ENCODE data around the gene ZNF189. TPM values are rescaled to one million over a fixed set of nuclear protein-coding genes. Genes with fewer than 3 reads are reported as not detected.

The ZNF189 gene
- total RNA-seq, 1 experiment from 2014 or later, result 15.5 TPM

DNA sequence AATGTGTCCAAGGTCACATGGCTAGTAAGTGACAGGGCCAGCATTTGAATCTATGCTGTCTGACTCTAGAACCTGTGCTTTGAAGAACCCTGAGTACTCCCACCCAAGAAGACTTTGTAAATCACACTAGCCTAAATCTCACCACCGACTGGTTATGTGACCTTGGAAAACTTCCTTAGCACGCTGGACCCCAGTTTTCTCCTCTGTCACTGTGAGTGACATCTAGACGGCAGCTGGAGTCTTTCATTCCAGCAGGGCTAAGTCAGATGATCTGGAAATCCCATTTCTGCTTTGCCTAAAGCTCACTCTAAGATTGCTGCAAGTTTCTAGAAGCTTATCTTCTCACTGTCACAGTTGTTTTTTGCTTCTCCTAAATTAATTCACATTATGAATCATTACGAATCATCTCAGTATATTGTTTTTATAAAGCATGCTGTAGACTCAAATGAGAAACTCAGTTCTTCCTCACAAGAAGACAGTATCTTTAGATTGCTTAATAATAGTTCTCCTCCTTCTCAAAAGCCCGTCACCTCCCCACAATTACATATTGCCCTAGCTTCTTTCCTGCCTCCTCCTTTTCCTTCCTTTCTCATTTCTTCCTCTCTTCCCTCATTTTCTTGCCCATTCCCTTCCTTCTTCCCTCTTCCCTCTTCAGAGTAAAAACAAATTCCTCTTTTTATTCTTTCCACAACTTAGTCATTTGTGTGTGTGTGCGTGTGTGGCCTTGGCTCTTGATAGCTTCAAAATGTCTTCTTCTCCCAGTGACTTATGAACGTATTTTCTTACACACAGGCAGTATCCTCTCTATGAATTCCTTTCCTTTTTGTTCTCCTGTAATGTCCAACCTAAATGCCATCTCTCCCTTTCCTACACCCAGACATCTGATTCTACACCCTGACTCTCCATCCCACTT is 20.1 kb downstream of the ZNF189 start:
- Histone ChIP-seq H3K36me3 (ENCODE audit: insufficient read depth, low read length) (no peaks in the 10 kb centered on the region), H3K27ac (ENCODE audit: low read length) (no peak overlapping the region), H3K27me3 (ENCODE audit: low read length) (no peaks in the 10 kb centered on the region), H3K9me2 (replicated peaks; ENCODE audit: insufficient read depth, low read length) (no peaks in the 10 kb centered on the region), H3K9ac (ENCODE audit: low read length) (no peak overlapping the region), H3K4me3 (ENCODE audit: low read length) (no peak overlapping the region), H3K4me1 (ENCODE audit: low read length) (no peaks in the 10 kb centered on the region), H3K79me2 (ENCODE audit: low read length) (no peaks in the 10 kb centered on the region), H3K9me3 (ENCODE audit: low read length) (no peaks in the 10 kb centered on the region), H3K4me2 (ENCODE audit: low read depth, low read length, poor library complexity, severe bottlenecking) (no peak overlapping the region), H2AFZ (ENCODE audit: low read length) (no peak overlapping the region), H4K20me1 (ENCODE audit: insufficient read depth, low read depth, low read length) (no peaks in the 10 kb centered on the region)
- DNase-seq, result no peak

DNA sequence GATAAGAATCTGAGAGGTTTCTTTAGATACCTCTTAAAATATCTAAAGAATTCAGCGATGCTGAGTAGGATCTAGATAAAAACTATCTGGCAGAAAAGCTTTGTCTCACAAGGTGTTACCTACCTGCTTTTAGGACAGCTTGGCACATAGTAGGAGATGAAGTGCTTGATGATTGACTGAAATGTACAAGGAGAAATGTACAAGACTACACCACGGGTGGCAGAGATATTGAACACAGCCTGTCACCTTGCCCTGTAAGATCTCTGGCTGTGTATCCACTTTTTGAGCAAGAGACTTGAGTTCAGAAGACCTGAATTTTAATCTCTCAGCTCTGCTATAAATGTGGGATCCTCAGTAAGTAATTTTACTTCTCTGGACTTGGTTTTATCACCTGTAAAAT is 21.2 kb downstream of the ZNF189 start:
- Histone ChIP-seq H3K9me2 (replicated peaks; ENCODE audit: insufficient read depth, low read length) (no peaks in the 10 kb centered on the region), H3K36me3 (ENCODE audit: insufficient read depth, low read length) (no peaks in the 10 kb centered on the region), H3K27me3 (ENCODE audit: low read length) (no peaks in the 10 kb centered on the region), H3K4me1 (ENCODE audit: low read length) (no peaks in the 10 kb centered on the region), H3K27ac (ENCODE audit: low read length) (no peak overlapping the region), H2AFZ (ENCODE audit: low read length) (no peak overlapping the region), H3K4me3 (ENCODE audit: low read length) (no peak overlapping the region), H3K9me3 (ENCODE audit: low read length) (no peaks in the 10 kb centered on the region), H3K9ac (ENCODE audit: low read length) (no peak overlapping the region), H3K4me2 (ENCODE audit: low read depth, low read length, poor library complexity, severe bottlenecking) (no peak overlapping the region), H4K20me1 (ENCODE audit: insufficient read depth, low read depth, low read length) (no peaks in the 10 kb centered on the region), H3K79me2 (ENCODE audit: low read length) (no peaks in the 10 kb centered on the region)
- DNase-seq, result no peak

DNA sequence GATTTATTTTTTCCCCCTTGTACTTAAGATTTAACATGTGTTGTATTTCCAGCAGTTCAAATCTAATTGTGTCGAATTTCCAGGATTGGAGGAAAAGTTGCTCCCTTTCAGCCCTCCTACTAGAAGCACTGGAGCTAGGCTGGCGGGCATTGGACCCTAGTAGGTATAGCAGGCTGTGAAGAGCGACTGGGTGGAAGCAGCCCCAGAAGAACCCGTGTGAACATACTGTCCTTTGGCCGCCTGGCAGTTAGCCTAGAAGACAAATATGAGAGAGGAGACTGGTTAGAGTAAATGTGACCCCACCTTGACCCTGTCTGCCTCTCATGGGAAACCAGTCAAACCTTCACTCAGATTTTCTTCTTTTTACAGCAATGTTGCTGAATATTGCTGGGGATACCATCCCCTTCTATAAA is 23.0 kb downstream of the ZNF189 start:
- Histone ChIP-seq H4K20me1 (ENCODE audit: insufficient read depth, low read depth, low read length) (no peaks in the 10 kb centered on the region), H2AFZ (ENCODE audit: low read length) (no peak overlapping the region), H3K9me2 (replicated peaks; ENCODE audit: insufficient read depth, low read length) (no peaks in the 10 kb centered on the region), H3K4me3 (ENCODE audit: low read length) (no peak overlapping the region), H3K4me1 (ENCODE audit: low read length) (no peaks in the 10 kb centered on the region), H3K27ac (ENCODE audit: low read length) (no peak overlapping the region), H3K36me3 (ENCODE audit: insufficient read depth, low read length) (no peaks in the 10 kb centered on the region), H3K4me2 (ENCODE audit: low read depth, low read length, poor library complexity, severe bottlenecking) (no peak overlapping the region), H3K9ac (ENCODE audit: low read length) (no peak overlapping the region), H3K79me2 (ENCODE audit: low read length) (no peaks in the 10 kb centered on the region), H3K27me3 (ENCODE audit: low read length) (no peaks in the 10 kb centered on the region), H3K9me3 (ENCODE audit: low read length) (no peaks in the 10 kb centered on the region)
- DNase-seq, result no peak

DNA sequence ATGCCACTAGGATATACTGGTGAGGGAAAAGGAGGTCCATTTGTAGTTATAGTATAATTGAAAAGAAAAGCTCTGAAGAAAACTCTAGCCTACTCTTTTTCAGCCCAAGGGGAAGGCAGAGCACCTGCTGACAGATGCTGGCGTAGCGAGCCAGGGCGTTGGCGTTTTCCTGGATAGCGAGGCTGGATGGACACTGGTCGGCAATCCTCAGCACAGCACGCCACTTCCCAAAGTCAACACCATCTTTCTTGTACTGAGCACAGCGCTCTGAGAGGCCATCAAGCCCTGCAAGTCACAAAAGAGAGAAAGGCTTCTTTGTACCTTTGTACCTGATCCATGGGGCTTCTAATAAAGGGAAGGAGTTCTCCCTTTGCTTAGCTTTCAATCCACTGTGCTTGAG is 28.7 kb downstream of the ZNF189 start:
- H3K36me3 ChIP-seq (ENCODE audit: insufficient read depth, low read length), result no peaks in the 10 kb centered on the region
- H3K79me2 ChIP-seq (ENCODE audit: low read length), result no peaks in the 10 kb centered on the region
- H3K4me1 ChIP-seq (ENCODE audit: low read length), result no peaks in the 10 kb centered on the region
- H3K4me2 ChIP-seq (ENCODE audit: low read depth, low read length, poor library complexity, severe bottlenecking), result no peak overlapping the region
- H3K4me3 ChIP-seq (ENCODE audit: low read length), result no peak overlapping the region
- H3K9me2 ChIP-seq (replicated peaks; ENCODE audit: insufficient read depth, low read length), result no peaks in the 10 kb centered on the region
- no peak overlapping the region for H2AFZ ChIP-seq (ENCODE audit: low read length)
- no peak overlapping the region for H3K9ac ChIP-seq (ENCODE audit: low read length)
- no peaks in the 10 kb centered on the region for H4K20me1 ChIP-seq (ENCODE audit: insufficient read depth, low read depth, low read length)
- H3K27me3 ChIP-seq (ENCODE audit: low read length), result no peaks in the 10 kb centered on the region
- H3K9me3 ChIP-seq (ENCODE audit: low read length), result no peaks in the 10 kb centered on the region
- no peak overlapping the region for H3K27ac ChIP-seq (ENCODE audit: low read length)
- DNase-seq, result no peak

DNA sequence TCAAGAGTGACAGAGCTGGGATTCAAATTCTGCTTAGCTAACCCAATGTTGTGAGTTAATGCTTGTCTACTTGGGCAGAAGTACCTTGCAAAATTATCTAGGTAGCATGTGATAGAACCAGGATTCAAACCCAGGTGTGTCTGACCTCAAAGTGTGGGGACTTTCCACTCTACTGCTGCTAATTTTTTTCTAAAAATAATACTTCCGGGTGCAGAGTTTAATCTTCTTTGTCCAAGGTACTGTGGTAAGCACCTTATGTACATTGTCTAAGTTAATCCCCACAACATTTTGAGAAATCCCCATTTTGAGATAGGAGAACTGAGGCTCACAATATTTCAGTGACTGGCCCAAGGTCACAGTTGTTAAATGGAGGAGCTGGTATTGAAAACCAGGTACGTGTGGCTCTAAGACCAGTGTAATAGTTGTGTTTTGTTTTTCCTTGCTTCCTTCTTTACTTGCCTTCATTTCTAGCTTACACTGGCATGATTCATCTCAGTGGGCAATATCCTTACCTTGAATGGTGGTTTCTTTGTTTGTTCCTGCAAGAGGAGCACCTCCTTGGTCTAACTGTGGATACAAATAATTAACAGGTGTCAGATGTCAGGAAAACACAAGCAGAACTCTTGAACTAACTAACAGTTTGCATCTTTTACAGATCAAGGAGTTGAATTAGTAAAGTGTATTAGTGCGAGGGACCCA is 29.5 kb downstream of the ZNF189 start:
- Histone ChIP-seq H3K4me1 (ENCODE audit: low read length) (no peaks in the 10 kb centered on the region), H2AFZ (ENCODE audit: low read length) (no peak overlapping the region), H3K4me2 (ENCODE audit: low read depth, low read length, poor library complexity, severe bottlenecking) (no peak overlapping the region), H3K27ac (ENCODE audit: low read length) (no peak overlapping the region), H3K4me3 (ENCODE audit: low read length) (no peak overlapping the region), H3K9me3 (ENCODE audit: low read length) (no peaks in the 10 kb centered on the region), H3K9me2 (replicated peaks; ENCODE audit: insufficient read depth, low read length) (no peaks in the 10 kb centered on the region), H3K79me2 (ENCODE audit: low read length) (no peaks in the 10 kb centered on the region), H3K9ac (ENCODE audit: low read length) (no peak overlapping the region), H3K36me3 (ENCODE audit: insufficient read depth, low read length) (no peaks in the 10 kb centered on the region), H3K27me3 (ENCODE audit: low read length) (no peaks in the 10 kb centered on the region), H4K20me1 (ENCODE audit: insufficient read depth, low read depth, low read length) (no peaks in the 10 kb centered on the region)
- no peak for DNase-seq

DNA sequence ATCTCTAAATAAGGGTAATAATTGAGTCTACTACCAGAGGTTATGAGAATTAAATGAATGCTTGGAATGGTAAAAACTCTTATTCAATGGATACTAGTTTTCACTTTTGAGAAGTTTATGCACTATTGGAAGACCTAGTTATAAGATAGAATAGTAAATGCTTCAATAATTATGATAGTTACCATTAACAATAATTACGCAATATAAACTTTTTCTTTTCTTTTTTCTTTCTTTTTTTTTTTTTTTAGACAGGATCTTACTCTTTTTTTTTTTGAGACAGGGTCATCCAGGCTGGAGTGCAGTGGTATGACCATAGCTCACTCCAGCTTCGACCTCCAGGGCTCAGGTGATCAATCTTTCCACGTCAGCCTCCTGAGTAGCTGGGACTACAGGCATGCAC is 30.3 kb downstream of the ZNF189 start:
- Histone ChIP-seq H3K27ac (ENCODE audit: low read length) (no peak overlapping the region), H3K9me2 (replicated peaks; ENCODE audit: insufficient read depth, low read length) (no peaks in the 10 kb centered on the region), H4K20me1 (ENCODE audit: insufficient read depth, low read depth, low read length) (no peaks in the 10 kb centered on the region), H3K27me3 (ENCODE audit: low read length) (no peaks in the 10 kb centered on the region), H3K9ac (ENCODE audit: low read length) (no peak overlapping the region), H3K4me2 (ENCODE audit: low read depth, low read length, poor library complexity, severe bottlenecking) (no peak overlapping the region), H2AFZ (ENCODE audit: low read length) (no peak overlapping the region), H3K4me1 (ENCODE audit: low read length) (no peaks in the 10 kb centered on the region), H3K9me3 (ENCODE audit: low read length) (no peaks in the 10 kb centered on the region), H3K36me3 (ENCODE audit: insufficient read depth, low read length) (no peaks in the 10 kb centered on the region), H3K79me2 (ENCODE audit: low read length) (no peaks in the 10 kb centered on the region), H3K4me3 (ENCODE audit: low read length) (no peak overlapping the region)
- DNase-seq, result no peak

DNA sequence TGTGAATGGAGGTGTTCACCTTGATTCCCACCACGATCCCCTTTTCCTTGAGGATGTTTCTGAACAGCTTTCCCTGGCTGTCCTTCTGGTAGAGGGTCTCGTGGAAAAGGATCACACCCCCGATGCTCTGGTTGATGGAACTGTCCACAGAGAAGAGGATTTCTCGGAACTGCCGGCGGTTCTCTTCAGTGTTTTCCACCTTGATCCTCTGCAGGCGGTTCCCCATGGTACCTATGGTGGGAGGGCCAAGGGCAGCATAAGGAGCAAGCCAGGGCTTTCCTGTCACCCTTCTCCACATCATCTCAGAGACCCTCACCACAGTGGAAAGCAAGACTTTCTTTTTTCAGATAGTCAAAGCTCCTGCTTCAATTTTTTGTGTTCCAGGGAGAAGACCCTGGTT is 31.1 kb downstream of the ZNF189 start:
- Histone ChIP-seq H3K9ac (ENCODE audit: low read length) (no peak overlapping the region), H3K79me2 (ENCODE audit: low read length) (no peaks in the 10 kb centered on the region), H3K9me2 (replicated peaks; ENCODE audit: insufficient read depth, low read length) (no peaks in the 10 kb centered on the region), H3K36me3 (ENCODE audit: insufficient read depth, low read length) (no peaks in the 10 kb centered on the region), H3K4me1 (ENCODE audit: low read length) (no peaks in the 10 kb centered on the region), H3K9me3 (ENCODE audit: low read length) (no peaks in the 10 kb centered on the region), H3K4me2 (ENCODE audit: low read depth, low read length, poor library complexity, severe bottlenecking) (no peak overlapping the region), H3K4me3 (ENCODE audit: low read length) (no peak overlapping the region), H3K27ac (ENCODE audit: low read length) (no peak overlapping the region), H3K27me3 (ENCODE audit: low read length) (no peaks in the 10 kb centered on the region), H2AFZ (ENCODE audit: low read length) (no peak overlapping the region), H4K20me1 (ENCODE audit: insufficient read depth, low read depth, low read length) (no peaks in the 10 kb centered on the region)
- no peak for DNase-seq

DNA sequence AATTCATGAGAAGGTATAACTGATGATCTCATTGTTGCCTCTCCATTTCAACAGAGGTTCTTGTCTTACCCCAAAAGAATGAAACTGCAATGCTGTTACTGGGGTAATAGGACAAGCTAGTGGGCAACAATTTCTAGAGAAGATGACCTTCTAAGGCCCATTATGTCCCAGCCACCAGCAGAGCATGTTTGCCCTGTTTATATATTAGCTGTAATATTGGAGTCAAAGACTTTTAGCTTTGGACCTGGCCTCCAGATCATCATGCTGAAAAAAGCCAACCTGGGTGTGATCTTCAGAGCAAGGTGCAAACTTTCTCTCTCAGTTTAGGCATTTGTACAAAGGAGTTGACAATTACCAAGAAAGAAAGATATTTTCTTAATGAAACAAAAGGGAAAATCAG is 33.5 kb downstream of the ZNF189 start:
- Histone ChIP-seq H3K4me2 (ENCODE audit: low read depth, low read length, poor library complexity, severe bottlenecking) (no peak overlapping the region), H3K4me3 (ENCODE audit: low read length) (no peak overlapping the region), H3K36me3 (ENCODE audit: insufficient read depth, low read length) (no peaks in the 10 kb centered on the region), H2AFZ (ENCODE audit: low read length) (no peak overlapping the region), H3K9me3 (ENCODE audit: low read length) (no peaks in the 10 kb centered on the region), H3K9ac (ENCODE audit: low read length) (no peak overlapping the region), H3K9me2 (replicated peaks; ENCODE audit: insufficient read depth, low read length) (no peaks in the 10 kb centered on the region), H3K27ac (ENCODE audit: low read length) (no peak overlapping the region), H3K4me1 (ENCODE audit: low read length) (no peaks in the 10 kb centered on the region), H3K27me3 (ENCODE audit: low read length) (no peaks in the 10 kb centered on the region), H4K20me1 (ENCODE audit: insufficient read depth, low read depth, low read length) (no peaks in the 10 kb centered on the region), H3K79me2 (ENCODE audit: low read length) (no peaks in the 10 kb centered on the region)
- no peak for DNase-seq

Measured in Karpas-422 (cell line).